ENCODE measurements around the gene MYRIP.

- no peak for TF ChIP-seq POLR2A (IDR thresholded peaks at IDR 0.05)
- no peak for TF ChIP-seq CTCF (IDR thresholded peaks at IDR 0.05)
Measured at GRCh38 chr3:40035177-40035576, 225.8 kb downstream of the MYRIP start.

All from uterus (tissue), 2 donors.